B cell (primary cell): ENCODE results near the gene ERBB3.

Source experiments
- EZH2 ChIP-seq: IDR thresholded peaks from 2 replicates; pipeline ENCODE4 v1.6.1; 2012; ENCODE audit warnings: borderline replicate concordance, low read depth, mild to moderate bottlenecking, moderate library complexity, low read length; ENCODE audit not compliant: insufficient read depth, poor library complexity, severe bottlenecking
- TF ChIP-seq, protein P1 (sequence below): fragments of 200-600 bp; IDR thresholded peaks from one replicate; pipeline ENCODE4 v1.8.0; 2022; ENCODE audit warnings: antibody characterized with exemption, mild to moderate bottlenecking

DNA sequence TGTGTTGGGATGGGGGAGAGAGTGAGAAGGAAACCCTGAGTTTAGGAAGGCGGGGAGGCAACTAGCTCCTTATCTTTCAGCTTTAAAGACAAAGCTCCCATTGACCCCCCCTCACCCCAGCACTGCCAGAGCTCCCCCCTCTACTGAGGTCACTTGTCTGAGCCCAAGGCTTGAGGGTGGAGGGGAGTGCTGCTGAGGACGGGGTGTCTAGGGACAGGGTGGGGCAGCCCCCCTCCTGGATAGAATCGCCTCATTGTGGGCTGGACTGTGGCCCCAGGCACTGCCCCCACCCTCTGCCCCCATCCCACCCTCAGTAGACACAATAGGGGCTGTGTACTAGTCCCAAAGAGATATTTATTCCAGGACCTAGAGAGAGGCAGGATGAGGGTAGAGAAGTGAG lies 3.0 kb downstream of the ERBB3 start:
- TF ChIP-seq, protein P1, sequence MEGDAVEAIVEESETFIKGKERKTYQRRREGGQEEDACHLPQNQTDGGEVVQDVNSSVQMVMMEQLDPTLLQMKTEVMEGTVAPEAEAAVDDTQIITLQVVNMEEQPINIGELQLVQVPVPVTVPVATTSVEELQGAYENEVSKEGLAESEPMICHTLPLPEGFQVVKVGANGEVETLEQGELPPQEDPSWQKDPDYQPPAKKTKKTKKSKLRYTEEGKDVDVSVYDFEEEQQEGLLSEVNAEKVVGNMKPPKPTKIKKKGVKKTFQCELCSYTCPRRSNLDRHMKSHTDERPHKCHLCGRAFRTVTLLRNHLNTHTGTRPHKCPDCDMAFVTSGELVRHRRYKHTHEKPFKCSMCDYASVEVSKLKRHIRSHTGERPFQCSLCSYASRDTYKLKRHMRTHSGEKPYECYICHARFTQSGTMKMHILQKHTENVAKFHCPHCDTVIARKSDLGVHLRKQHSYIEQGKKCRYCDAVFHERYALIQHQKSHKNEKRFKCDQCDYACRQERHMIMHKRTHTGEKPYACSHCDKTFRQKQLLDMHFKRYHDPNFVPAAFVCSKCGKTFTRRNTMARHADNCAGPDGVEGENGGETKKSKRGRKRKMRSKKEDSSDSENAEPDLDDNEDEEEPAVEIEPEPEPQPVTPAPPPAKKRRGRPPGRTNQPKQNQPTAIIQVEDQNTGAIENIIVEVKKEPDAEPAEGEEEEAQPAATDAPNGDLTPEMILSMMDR, result no peak
- no peak for TF ChIP-seq EZH2
